DND-41 (cell line): ENCODE measurements around the gene ZNF202.
A peak's percentile ranks its signal among the peaks of the same experiment; 100 is the strongest.

Experiments used
- ATAC-seq: fragments of 200-7000 bp; cut with Tn5 transposase; 3 replicates; pipeline ENCODE4 v1.9.1; 2021; ENCODE audit warnings: low read depth; ENCODE audit not compliant: insufficient read depth
- DNase-seq: peaks from one replicate; pipeline ENCODE4 v3.0.0-alpha.2; 2020
- H2AFZ ChIP-seq: 2 replicates; pipeline ENCODE4 v1.6.0; 2012; ENCODE audit warnings: low read depth, low read length
- H3K27ac ChIP-seq: 2 replicates; pipeline ENCODE4 v1.5.1; 2012; ENCODE audit warnings: low read length, inconsistent platforms
- H3K27me3 ChIP-seq: fragments of 200-600 bp; sonication (generic); 2 replicates; pipeline ENCODE4 v1.6.0; 2012; ENCODE audit warnings: low read length, mild to moderate bottlenecking, inconsistent platforms; ENCODE audit not compliant: insufficient read depth, poor library complexity
- H3K36me3 ChIP-seq: 2 replicates; pipeline ENCODE4 v1.5.1; 2012; ENCODE audit warnings: low read length, inconsistent platforms; ENCODE audit not compliant: insufficient read depth
- H3K4me1 ChIP-seq: 2 replicates; pipeline ENCODE4 v1.5.1; 2012; ENCODE audit warnings: mild to moderate bottlenecking, low read length; ENCODE audit not compliant: insufficient read depth
- H3K4me2 ChIP-seq: 2 replicates; pipeline ENCODE4 v1.6.0; 2012; ENCODE audit warnings: mild to moderate bottlenecking, moderate library complexity, low read length, inconsistent platforms; ENCODE audit not compliant: insufficient read depth
- H3K4me3 ChIP-seq, 2 experiments: fragments of 200-600 bp in 1 of 2; shearing (Covaris generic) in 1 of 2; 2 replicates each; pipeline ENCODE4 v1.5.1; 2012 to 2016; ENCODE audit warnings: inconsistent platforms in 2 of 2, low read length in 2 of 2, mild to moderate bottlenecking in 2 of 2, low read depth in 1 of 2, moderate library complexity in 1 of 2
- H3K79me2 ChIP-seq: 2 replicates; pipeline ENCODE4 v1.6.0; 2012; ENCODE audit warnings: low read length, inconsistent platforms; ENCODE audit not compliant: insufficient read depth
- H3K9ac ChIP-seq: 2 replicates; pipeline ENCODE4 v1.6.0; 2012; ENCODE audit warnings: low read depth, mild to moderate bottlenecking, inconsistent platforms, low read length, moderate library complexity
- H3K9me3 ChIP-seq: 2 replicates; pipeline ENCODE4 v1.5.1; 2012; ENCODE audit warnings: low read length, moderate library complexity, mild to moderate bottlenecking, inconsistent platforms; ENCODE audit not compliant: insufficient read depth, severe bottlenecking
- H4K20me1 ChIP-seq: 2 replicates; pipeline ENCODE4 v1.6.0; 2012; ENCODE audit warnings: low read length; ENCODE audit not compliant: insufficient read depth
- CTCF ChIP-seq: IDR thresholded peaks from 2 replicates; pipeline ENCODE4 v1.5.1; 2012; ENCODE audit warnings: borderline replicate concordance, low read length, moderate library complexity, mild to moderate bottlenecking; ENCODE audit not compliant: poor library complexity, severe bottlenecking; ENCODE audit errors: extremely low read depth
- EZH2 ChIP-seq: IDR thresholded peaks from 3 replicates; pipeline ENCODE4 v1.6.1; 2012; ENCODE audit warnings: borderline replicate concordance, low read depth, mild to moderate bottlenecking, moderate library complexity, low read length, inconsistent platforms; ENCODE audit not compliant: severe bottlenecking

ZNF202 gene

DNA sequence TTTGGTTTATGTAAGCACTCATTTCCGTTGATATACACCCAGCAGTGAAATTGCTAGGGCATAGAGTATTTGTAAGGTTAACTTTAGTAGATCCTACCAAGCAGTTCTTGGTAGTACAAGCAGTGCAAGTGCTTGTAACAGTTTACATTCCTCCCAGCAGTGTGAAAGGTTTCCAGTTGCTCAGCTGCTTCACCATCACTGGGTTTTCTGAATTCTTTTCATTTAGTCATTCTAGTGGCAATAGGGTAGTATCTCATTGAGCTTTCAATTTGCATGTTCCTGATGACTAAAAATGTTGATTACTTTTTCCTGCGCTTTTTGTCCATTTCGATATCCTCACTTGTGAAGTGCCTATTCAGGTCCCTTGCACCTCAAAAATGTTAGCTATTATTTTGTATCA lies 34.3 kb downstream of the ZNF202 start:
- H3K9ac ChIP-seq, result no peak overlapping the region
- no peak for DNase-seq
- H2AFZ ChIP-seq, result no peak overlapping the region
- no peak overlapping the region for H3K27ac ChIP-seq
- H3K4me2 ChIP-seq, result no peak overlapping the region
- ATAC-seq, result no peak
- TF ChIP-seq EZH2 (no peak), CTCF (no peak)
- H3K27me3 ChIP-seq, result peaks cover 7% of the 10 kb centered on the region
- no peaks in the 10 kb centered on the region for H3K4me1 ChIP-seq
- H3K36me3 ChIP-seq, result no peaks in the 10 kb centered on the region
- H3K79me2 ChIP-seq, result no peaks in the 10 kb centered on the region
- H3K9me3 ChIP-seq, result no peaks in the 10 kb centered on the region
- no peaks in the 10 kb centered on the region for H4K20me1 ChIP-seq
- H3K4me3 ChIP-seq, result no peak overlapping the region

DNA sequence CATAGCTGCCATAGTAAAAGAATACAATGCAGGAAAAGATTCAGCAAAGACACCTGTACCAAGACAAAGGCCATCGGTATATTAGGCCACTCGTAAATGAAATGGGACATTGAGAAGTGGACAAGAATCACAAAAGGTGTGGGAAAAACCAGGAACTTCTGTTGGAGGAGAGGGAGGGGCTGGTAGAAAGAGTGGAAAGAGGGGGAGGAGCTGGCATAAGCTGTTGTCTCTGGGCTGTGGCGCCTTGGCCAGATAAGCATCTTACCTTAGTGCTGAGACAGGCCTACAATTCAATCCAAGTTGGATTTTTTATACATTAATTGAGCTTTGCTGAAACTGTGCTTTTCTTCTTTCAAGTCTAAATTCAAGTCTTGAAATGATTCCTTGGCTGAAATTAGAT lies 37.1 kb downstream of the ZNF202 start:
- no peaks in the 10 kb centered on the region for H3K4me1 ChIP-seq
- no peaks in the 10 kb centered on the region for H3K36me3 ChIP-seq
- H4K20me1 ChIP-seq, result no peaks in the 10 kb centered on the region
- H3K9ac ChIP-seq, result no peak overlapping the region
- peaks cover 7% of the 10 kb centered on the region for H3K27me3 ChIP-seq
- no peak overlapping the region for H3K27ac ChIP-seq
- no peak overlapping the region for H3K4me2 ChIP-seq
- no peaks in the 10 kb centered on the region for H3K9me3 ChIP-seq
- H3K4me3 ChIP-seq, result no peak overlapping the region
- no peak for TF ChIP-seq CTCF
- no peak for TF ChIP-seq EZH2
- no peak overlapping the region for H2AFZ ChIP-seq
- ATAC-seq (no peak), DNase-seq (no peak)
- no peaks in the 10 kb centered on the region for H3K79me2 ChIP-seq

DNA sequence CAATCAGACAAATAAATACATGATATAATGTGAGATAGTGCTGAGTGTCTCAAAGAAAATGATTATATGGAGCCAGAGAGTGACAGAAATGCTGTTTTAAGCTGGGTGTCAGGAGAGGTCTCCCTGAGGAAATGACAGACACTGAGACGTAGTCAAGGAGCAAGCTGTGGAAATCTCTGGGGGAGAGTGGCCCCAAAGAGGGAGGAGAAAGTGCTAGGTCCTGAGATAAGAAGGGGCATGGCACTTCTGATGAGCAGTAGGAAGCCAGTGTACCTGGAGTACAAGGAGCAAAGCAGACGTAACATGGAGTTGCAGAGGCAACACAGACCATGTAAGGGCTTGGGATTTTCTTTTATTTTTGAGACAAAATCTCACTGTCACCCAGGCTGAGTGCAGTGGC lies 38.8 kb downstream of the ZNF202 start:
- H3K4me1 ChIP-seq, result no peaks in the 10 kb centered on the region
- no peaks in the 10 kb centered on the region for H3K79me2 ChIP-seq
- no peak overlapping the region for H2AFZ ChIP-seq
- no peak overlapping the region for H3K9ac ChIP-seq
- H3K9me3 ChIP-seq, result no peaks in the 10 kb centered on the region
- no peak for TF ChIP-seq CTCF
- TF ChIP-seq EZH2, result no peak
- no peak overlapping the region for H3K4me3 ChIP-seq
- H4K20me1 ChIP-seq, result no peaks in the 10 kb centered on the region
- peaks cover 7% of the 10 kb centered on the region for H3K27me3 ChIP-seq
- ATAC-seq (no peak), DNase-seq (no peak)
- no peak overlapping the region for H3K27ac ChIP-seq
- H3K36me3 ChIP-seq, result no peaks in the 10 kb centered on the region
- no peak overlapping the region for H3K4me2 ChIP-seq

- no peak overlapping the region for H3K4me2 ChIP-seq
- no peak for TF ChIP-seq EZH2
- TF ChIP-seq CTCF, result no peak
- no peaks in the 10 kb centered on the region for H3K4me1 ChIP-seq
- H3K27me3 ChIP-seq, result peaks cover 7% of the 10 kb centered on the region
- no peak overlapping the region for H3K9ac ChIP-seq
- DNase-seq (peak; percentile 21), ATAC-seq (peak; percentile 49; the same call in 1 of the 3 replicates)
- no peaks in the 10 kb centered on the region for H4K20me1 ChIP-seq
- no peak overlapping the region for H3K27ac ChIP-seq
- no peaks in the 10 kb centered on the region for H3K36me3 ChIP-seq
- no peaks in the 10 kb centered on the region for H3K9me3 ChIP-seq
- H2AFZ ChIP-seq, result no peak overlapping the region
- no peak overlapping the region for H3K4me3 ChIP-seq
- H3K79me2 ChIP-seq, result no peaks in the 10 kb centered on the region
These were observed 39.3 kb downstream of the ZNF202 start for GRCh38 chr11:123702139-123702538.
